Mesothelial cell of epicardium (in vitro differentiated cells): ENCODE results near the gene GSG1L. TPM values are rescaled to one million over a fixed set of nuclear protein-coding genes. Genes with fewer than 3 reads are reported as not detected.

Experiments
- DNase-seq, 2 experiments: peaks; one replicate each; pipeline ENCODE4 v3.0.0; 2021; ENCODE audit warnings: low spot score in 2 of 2; ENCODE audit not compliant: unreplicated experiment in 2 of 2
- H3K27ac Mint-ChIP-seq: 2 replicates; pipeline ENCODE4 v1.8.0; 2021; ENCODE audit warnings: mixed read lengths
- H3K27me3 Mint-ChIP-seq: 2 replicates; pipeline ENCODE4 v1.8.0; 2021; ENCODE audit warnings: low read depth, mixed read lengths
- H3K36me3 Mint-ChIP-seq: 2 replicates; pipeline ENCODE4 v1.8.0; 2021; ENCODE audit warnings: mixed read lengths
- H3K4me1 Mint-ChIP-seq: 2 replicates; pipeline ENCODE4 v1.8.0; 2021; ENCODE audit warnings: mixed read lengths
- H3K4me3 Mint-ChIP-seq: 2 replicates; pipeline ENCODE4 v1.8.0; 2021; ENCODE audit warnings: mild to moderate bottlenecking, moderate library complexity, mixed read lengths
- H3K9me3 Mint-ChIP-seq: 2 replicates; pipeline ENCODE4 v1.8.0; 2021; ENCODE audit warnings: mixed read lengths
- total RNA-seq: library from RNA; stranded (reverse); gene quantifications from 3 replicates; pipeline ENCODE4 v1.2.1, GENCODE V29; 2021
- TF ChIP-seq, protein P1 (sequence below): fragments of 200-600 bp; sonication (generic); IDR thresholded peaks from one replicate; pipeline ENCODE4 v1.5.0; 2021; ENCODE audit warnings: antibody characterized with exemption; ENCODE audit not compliant: unreplicated experiment

GSG1L gene
- total RNA-seq, 1 donor from 2014 or later = 1.7 TPM

DNA sequence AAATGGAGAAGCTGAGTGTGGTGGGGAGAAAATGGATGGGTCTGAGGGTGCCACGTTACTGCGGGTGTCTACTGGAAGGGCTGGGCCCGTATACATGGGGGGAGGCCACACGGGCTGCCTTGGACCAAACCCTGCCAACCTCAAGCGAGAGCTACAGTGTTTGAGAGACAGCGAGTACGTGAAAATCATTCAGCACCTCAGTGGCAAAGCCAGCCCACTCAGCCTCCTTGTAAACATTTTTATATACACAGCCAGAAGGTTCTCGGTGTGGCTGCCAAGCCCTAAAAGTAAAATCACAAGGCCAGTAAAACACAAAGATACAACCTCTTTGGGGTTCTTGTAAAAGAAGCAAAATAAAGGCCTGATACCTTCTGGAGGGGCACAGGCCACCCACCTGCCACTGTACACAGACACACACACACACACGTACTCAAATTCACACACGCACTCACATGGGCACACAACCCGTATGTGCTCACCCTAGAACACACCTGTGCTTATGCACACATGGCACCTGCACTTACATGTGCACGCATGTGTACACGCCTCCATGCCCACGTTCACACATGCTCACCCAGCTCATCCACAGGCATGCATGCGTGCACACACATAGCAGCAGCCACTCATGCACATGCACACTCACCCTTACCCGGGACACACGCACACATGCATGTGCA, 102.8 kb downstream of the GSG1L start:
- TF ChIP-seq, protein P1, sequence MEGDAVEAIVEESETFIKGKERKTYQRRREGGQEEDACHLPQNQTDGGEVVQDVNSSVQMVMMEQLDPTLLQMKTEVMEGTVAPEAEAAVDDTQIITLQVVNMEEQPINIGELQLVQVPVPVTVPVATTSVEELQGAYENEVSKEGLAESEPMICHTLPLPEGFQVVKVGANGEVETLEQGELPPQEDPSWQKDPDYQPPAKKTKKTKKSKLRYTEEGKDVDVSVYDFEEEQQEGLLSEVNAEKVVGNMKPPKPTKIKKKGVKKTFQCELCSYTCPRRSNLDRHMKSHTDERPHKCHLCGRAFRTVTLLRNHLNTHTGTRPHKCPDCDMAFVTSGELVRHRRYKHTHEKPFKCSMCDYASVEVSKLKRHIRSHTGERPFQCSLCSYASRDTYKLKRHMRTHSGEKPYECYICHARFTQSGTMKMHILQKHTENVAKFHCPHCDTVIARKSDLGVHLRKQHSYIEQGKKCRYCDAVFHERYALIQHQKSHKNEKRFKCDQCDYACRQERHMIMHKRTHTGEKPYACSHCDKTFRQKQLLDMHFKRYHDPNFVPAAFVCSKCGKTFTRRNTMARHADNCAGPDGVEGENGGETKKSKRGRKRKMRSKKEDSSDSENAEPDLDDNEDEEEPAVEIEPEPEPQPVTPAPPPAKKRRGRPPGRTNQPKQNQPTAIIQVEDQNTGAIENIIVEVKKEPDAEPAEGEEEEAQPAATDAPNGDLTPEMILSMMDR = no peak
- no peak overlapping the region for H3K27ac Mint-ChIP-seq
- H3K4me1 Mint-ChIP-seq = no peaks in the 10 kb centered on the region
- H3K27me3 Mint-ChIP-seq = peaks cover 17% of the 10 kb centered on the region
- no peaks in the 10 kb centered on the region for H3K36me3 Mint-ChIP-seq
- DNase-seq = no peak
- H3K9me3 Mint-ChIP-seq = peaks cover 13% of the 10 kb centered on the region
- H3K4me3 Mint-ChIP-seq = no peak overlapping the region

DNA sequence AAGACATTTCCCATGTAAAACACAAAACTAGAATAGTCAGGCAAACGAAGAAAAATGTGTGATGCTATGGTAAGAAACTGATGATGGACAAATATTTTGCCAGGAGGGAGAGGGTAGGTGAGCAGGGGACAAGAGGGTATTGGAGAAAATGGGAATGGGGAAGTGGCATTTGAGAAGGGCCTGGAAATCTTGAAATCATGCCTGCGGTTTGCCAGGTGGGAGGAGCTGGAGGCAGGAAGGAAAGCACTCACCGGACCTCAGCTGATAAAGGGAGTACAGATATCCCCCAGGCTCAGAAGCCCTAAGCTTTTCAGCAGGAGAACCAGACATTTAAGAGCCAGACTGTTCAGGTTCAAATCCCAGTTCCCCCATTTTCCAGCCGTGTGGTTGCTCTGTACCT, 103.6 kb downstream of the GSG1L start:
- peaks cover 13% of the 10 kb centered on the region for H3K27me3 Mint-ChIP-seq
- no peaks in the 10 kb centered on the region for H3K4me1 Mint-ChIP-seq
- no peak overlapping the region for H3K27ac Mint-ChIP-seq
- H3K9me3 Mint-ChIP-seq = peaks cover 21% of the 10 kb centered on the region
- DNase-seq = no peak
- H3K36me3 Mint-ChIP-seq = no peaks in the 10 kb centered on the region
- TF ChIP-seq, protein P1 = no peak
- H3K4me3 Mint-ChIP-seq = no peak overlapping the region

DNA sequence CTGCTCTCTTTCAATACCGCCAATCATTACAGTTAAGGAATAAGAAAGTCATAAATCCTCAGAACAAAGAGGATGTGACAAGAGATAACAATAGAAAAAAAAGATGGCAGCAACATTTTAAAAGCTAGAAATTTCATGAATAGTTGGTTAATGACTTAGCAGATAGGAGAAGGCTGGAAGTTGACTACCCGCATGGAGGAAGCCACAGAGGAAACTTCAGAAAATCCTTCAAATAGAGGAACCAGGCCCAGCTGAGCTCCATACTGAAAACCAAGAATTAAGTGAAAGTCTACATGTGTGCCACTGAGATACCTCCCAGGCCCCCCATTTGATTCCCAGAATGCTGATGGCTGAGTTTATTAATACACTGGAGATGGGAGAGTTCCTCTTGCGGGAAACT, 109.3 kb downstream of the GSG1L start:
- Mint-ChIP-seq H3K4me3 (no peak overlapping the region), H3K27ac (no peak overlapping the region), H3K36me3 (no peaks in the 10 kb centered on the region), H3K9me3 (peaks cover 23% of the 10 kb centered on the region), H3K4me1 (no peaks in the 10 kb centered on the region), H3K27me3 (peaks cover 28% of the 10 kb centered on the region)
- DNase-seq = no peak
- TF ChIP-seq, protein P1 = no peak

DNA sequence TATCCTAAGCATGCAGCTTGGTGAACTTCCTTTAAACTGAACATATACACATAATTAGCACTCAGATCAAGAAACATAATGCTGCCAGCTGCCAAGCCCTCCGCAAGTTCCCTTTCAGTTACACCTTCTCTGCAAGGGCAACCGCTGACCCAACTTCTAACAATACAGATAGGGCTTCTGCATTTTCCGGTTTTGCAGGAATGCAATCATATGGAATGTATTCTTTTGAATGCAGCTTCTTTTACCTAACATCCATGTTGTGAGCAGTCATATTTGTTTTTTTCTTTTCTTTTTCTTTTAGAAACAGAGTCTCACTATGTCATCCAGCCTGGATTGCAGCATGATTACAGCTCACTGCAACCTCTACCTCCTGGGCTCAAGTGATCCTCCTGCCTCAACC, 110.7 kb downstream of the GSG1L start:
- Mint-ChIP-seq H3K9me3 (peaks cover 22% of the 10 kb centered on the region), H3K27ac (no peak overlapping the region), H3K4me3 (no peak overlapping the region), H3K36me3 (no peaks in the 10 kb centered on the region), H3K4me1 (no peaks in the 10 kb centered on the region), H3K27me3 (peaks cover 28% of the 10 kb centered on the region)
- TF ChIP-seq, protein P1 = no peak
- no peak for DNase-seq

DNA sequence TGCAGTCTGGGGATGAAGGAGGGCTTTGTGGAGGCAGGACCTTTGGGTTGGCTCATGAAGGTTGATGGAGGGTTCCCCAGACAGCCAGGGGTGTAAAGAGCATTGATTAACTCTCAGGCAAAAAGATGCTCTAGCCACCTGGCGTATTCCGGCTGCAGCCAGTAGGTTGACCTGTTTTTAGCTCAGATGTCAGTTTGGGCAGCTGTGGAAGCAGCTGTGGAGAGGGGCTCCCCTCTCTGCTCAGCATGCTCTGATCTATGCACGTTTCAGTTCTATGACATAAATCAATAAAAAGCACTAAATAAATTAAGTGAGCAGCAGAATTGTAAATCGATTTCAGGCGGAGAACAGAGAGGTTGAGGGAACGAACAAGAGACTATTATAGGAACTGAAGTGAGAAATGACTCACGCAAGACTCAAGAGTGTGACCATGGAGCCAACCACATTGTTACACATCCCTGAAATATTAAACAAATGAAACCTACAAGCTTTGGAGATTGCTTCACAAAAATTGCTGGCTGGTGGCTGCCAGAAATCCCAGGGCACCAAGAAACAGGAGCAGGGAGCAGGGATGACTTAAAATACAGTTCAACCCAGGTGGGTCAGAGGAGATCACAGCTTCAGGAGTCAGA, 111.9 kb downstream of the GSG1L start:
- Mint-ChIP-seq H3K9me3 (peaks cover 13% of the 10 kb centered on the region), H3K4me3 (no peak overlapping the region), H3K27me3 (peaks cover 28% of the 10 kb centered on the region), H3K36me3 (no peaks in the 10 kb centered on the region), H3K4me1 (no peaks in the 10 kb centered on the region), H3K27ac (no peak overlapping the region)
- TF ChIP-seq, protein P1 = no peak
- DNase-seq = no peak
